ENCODE measurements around the gene RAB11FIP4.
A peak's percentile ranks its signal among the peaks of the same experiment; 100 is the strongest.

RAB11FIP4 gene

DNA sequence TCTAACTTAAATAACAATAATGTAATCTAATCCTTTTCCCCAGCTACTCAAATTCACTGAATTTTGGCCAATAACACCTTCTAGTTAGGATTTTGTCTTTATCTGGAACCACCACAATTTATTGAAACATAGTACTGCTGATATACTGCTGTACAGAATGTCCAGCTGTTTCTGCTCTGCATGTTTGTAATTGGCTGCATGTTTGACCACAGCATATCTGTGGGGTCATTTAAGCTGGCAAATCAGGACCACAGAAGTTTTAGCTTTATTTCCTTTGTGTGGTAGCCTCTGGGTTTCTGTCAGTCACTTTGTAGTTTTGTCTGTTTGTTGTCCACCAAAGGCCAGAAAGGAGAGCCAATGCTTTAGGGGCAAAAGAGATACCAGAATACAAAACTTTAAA, 22.2 kb upstream of the RAB11FIP4 start:
- H3K27ac ChIP-seq, result no peak overlapping the region
- TF ChIP-seq, protein P1, sequence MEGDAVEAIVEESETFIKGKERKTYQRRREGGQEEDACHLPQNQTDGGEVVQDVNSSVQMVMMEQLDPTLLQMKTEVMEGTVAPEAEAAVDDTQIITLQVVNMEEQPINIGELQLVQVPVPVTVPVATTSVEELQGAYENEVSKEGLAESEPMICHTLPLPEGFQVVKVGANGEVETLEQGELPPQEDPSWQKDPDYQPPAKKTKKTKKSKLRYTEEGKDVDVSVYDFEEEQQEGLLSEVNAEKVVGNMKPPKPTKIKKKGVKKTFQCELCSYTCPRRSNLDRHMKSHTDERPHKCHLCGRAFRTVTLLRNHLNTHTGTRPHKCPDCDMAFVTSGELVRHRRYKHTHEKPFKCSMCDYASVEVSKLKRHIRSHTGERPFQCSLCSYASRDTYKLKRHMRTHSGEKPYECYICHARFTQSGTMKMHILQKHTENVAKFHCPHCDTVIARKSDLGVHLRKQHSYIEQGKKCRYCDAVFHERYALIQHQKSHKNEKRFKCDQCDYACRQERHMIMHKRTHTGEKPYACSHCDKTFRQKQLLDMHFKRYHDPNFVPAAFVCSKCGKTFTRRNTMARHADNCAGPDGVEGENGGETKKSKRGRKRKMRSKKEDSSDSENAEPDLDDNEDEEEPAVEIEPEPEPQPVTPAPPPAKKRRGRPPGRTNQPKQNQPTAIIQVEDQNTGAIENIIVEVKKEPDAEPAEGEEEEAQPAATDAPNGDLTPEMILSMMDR (conservative IDR thresholded peaks at IDR 0.05), result no peak

DNA sequence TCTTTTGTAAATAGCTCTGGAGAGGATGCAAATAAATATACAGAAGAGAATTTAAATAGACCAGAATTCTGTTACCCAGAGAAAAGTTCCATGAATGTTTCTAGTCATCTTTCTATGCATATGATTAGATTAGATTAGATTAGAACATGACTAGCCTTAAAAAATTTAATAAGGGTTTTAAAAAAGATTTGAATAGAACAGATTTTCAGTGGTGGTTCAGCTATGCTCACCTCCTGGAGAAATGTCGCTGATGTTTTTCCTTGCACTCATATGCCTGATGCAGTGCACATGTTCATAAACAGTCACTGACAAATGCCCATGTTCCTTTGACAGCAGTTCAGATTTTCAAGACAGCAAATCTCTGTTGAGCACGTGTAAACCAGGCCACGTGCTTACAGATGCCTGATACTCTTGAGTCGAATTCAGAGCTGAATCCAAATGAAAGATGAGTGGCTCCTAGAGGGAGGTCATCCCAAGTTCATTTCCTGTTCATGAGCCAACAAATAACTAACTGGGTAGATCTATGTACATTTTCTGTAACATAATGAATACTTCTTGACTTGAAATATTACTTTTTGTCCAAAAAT, 19.9 kb upstream of the RAB11FIP4 start:
- TF ChIP-seq, protein P1 (conservative IDR thresholded peaks at IDR 0.05), result no peak
- peak overlapping the region; percentile 74; the same call in 1 of the 2 replicates for H3K27ac ChIP-seq

DNA sequence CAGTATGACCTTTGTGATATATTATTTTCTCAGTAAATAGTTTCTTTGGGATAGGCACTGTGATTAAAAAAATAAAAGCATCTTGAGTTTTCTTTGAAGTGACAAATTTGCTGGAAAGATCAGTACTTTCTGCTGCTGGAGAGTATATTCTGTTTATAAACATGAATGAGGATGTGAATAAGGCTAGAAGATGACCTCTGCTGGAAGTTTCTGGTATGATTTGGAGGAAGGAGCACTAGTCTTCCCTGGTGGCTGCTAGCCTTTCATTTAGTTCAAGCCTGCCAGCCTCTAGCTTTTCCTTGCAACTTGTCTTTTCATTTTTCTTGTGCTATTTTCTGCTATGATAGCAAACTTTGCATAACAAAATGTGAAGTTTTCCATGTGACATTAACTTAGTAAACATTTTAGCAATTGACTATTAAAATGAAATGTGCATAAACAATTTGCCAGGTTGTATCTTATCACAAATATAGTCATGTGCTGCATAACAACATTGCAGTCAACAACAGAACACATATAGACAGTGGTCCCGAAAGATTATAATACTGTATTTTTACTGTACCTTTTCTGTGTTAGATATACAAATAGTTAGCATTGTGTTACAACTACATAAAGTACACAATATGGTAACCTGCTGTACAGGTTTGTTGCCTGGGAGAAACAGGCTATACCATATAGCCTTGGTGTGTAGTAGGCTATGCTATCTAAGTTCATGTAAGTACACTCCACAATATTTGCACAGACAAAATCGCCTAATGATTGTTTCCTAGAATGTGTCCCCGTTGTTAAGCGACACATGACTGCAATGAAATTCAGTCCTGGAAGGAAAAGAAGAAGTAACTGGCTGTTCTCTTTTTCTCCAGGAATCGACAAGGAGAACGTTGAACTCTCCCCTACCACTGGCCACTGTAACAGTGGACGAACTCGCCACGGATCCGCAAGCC, 18.1 kb upstream of the RAB11FIP4 start:
- TF ChIP-seq, protein P1 (conservative IDR thresholded peaks at IDR 0.05), result peak; percentile 94
- H3K27ac ChIP-seq, result peak overlapping the region; percentile 74

GRCh38 chr17:31374094-31374447, 17.4 kb upstream of the RAB11FIP4 start:
- TF ChIP-seq, protein P1 (conservative IDR thresholded peaks at IDR 0.05), result no peak

DNA sequence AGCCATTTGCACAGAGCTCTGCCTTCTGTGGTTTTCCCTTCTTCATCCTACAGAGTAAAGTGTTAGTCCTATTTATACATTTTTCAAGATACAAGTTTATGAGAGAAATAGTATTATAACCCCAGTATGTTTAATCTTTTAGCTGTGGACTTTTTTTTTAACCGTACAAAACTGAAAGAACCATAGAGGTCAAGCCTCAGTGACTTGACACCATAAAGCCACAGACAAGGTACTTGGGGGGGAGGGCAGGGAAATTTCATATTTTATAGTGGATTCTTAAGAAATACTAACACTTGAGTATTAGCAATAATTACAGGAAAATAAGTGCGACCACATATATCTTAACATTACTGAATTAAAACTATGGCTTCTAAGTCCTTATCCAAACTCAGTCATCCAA, 17.0 kb upstream of the RAB11FIP4 start:
- H3K27ac ChIP-seq, result peak overlapping the region; percentile 74
- TF ChIP-seq, protein P1 (conservative IDR thresholded peaks at IDR 0.05), result no peak

More at GRCh38 chr17:31374094-31374447, 17.4 kb upstream of the RAB11FIP4 start:
- peak overlapping the region; percentile 74 for H3K27ac ChIP-seq

- TF ChIP-seq, protein P1 (conservative IDR thresholded peaks at IDR 0.05), result no peak
Observed at GRCh38 chr17:31378638-31379037, 12.8 kb upstream of the RAB11FIP4 start.

DNA sequence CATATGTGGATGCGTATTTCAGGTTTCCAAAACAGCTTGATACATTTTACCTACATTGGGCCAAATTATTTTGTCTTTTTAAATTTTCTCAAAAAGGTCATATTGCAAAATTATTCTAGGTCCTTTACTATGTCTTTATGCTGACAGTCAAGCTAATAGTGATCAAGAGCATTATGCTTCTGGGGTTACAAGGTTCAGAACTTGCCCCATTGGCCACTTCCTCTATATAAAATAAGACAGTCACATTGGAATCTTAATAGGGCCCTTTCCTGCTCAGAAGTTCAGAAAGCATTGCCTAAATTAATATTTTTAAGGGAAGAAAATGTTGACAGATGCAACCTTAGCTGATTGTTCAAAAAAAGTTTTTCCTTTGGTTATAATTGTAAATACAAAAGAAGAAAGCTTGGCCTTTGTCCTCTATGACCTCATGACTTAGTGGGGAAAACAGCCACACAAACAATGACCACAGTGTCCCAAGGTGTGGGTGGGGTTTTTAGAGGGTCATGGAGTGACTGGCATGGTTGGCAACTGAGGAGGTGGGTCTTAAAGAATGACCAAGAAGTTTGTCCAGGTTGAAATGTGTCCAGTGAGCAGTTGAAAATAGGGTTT, 11.8 kb upstream of the RAB11FIP4 start:
- TF ChIP-seq, protein P1 (conservative IDR thresholded peaks at IDR 0.05), result no peak
- no peak overlapping the region for H3K27ac ChIP-seq

More at GRCh38 chr17:31378638-31379037, 12.8 kb upstream of the RAB11FIP4 start:
- H3K27ac ChIP-seq, result no peak overlapping the region
